ENCODE measurements around the gene SCYGR8. TPM values are rescaled to one million over a fixed set of nuclear protein-coding genes. Genes with fewer than 3 reads are reported as not detected.
A peak's percentile ranks its signal among the peaks of the same experiment; 100 is the strongest.

The SCYGR8 gene
- total and polyA plus RNA-seq, 2 experiments from 2014 or later, result not detected

DNA sequence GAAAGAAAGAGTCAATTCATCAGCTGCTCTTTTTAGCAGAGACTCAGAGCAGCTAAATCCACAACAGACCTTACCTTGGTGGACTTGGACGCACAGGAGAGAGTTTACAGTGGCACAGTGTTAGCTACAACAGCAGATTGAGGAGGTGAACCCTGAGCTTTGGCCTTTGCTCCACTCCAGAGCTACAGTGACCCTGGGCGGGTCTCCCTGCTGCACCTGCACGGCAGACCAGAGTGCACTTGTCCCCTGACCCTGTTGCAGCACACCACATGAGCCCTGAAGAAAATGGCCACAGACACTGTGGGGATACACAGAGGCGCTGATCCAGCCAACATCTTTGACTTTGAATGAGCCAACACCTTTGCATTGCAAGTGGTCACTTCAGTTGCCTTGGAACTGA, 38.8 kb upstream of the SCYGR8 start:
- TF ChIP-seq, protein P1, sequence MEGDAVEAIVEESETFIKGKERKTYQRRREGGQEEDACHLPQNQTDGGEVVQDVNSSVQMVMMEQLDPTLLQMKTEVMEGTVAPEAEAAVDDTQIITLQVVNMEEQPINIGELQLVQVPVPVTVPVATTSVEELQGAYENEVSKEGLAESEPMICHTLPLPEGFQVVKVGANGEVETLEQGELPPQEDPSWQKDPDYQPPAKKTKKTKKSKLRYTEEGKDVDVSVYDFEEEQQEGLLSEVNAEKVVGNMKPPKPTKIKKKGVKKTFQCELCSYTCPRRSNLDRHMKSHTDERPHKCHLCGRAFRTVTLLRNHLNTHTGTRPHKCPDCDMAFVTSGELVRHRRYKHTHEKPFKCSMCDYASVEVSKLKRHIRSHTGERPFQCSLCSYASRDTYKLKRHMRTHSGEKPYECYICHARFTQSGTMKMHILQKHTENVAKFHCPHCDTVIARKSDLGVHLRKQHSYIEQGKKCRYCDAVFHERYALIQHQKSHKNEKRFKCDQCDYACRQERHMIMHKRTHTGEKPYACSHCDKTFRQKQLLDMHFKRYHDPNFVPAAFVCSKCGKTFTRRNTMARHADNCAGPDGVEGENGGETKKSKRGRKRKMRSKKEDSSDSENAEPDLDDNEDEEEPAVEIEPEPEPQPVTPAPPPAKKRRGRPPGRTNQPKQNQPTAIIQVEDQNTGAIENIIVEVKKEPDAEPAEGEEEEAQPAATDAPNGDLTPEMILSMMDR (IDR thresholded peaks at IDR 0.05; ENCODE audit: low read depth, low read length), result no peak
- Histone ChIP-seq H3K4me1 (ENCODE audit: low read depth) (no peaks in the 10 kb centered on the region), H3K27ac (no peak overlapping the region), H3K9me3 (ENCODE audit: low read depth) (no peaks in the 10 kb centered on the region), H3K27me3 (no peaks in the 10 kb centered on the region), H3K36me3 (no peaks in the 10 kb centered on the region), H3K4me3 (no peak overlapping the region)
- DNase-seq (ENCODE audit: low read depth in 1 of 2, low spot score in 1 of 2), result no peak

DNA sequence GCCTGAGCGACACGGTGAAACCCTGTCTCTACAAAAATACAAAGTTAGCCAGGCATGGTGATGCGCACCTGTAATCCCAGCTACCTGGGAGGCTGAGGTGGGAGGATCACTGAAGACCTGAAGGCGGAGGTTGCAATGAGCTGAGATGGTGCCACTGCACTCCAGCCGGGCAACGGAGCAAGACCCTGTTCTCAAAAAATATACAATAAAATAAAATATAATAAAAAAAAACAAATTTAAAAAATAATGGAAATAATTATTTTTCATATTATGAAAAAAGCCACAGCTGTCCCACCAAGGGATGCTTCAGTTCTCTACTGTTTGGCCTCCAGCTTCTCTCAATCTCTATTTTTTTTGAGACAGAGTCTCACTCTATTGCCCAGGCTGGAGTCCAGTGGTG, 38.3 kb upstream of the SCYGR8 start:
- no peak overlapping the region for H3K4me3 ChIP-seq
- DNase-seq (ENCODE audit: low read depth in 1 of 2, low spot score in 1 of 2), result no peak
- no peak overlapping the region for H3K27ac ChIP-seq
- no peaks in the 10 kb centered on the region for H3K36me3 ChIP-seq
- no peaks in the 10 kb centered on the region for H3K9me3 ChIP-seq (ENCODE audit: low read depth)
- no peaks in the 10 kb centered on the region for H3K4me1 ChIP-seq (ENCODE audit: low read depth)
- no peaks in the 10 kb centered on the region for H3K27me3 ChIP-seq
- TF ChIP-seq, protein P1 (IDR thresholded peaks at IDR 0.05; ENCODE audit: low read depth, low read length), result no peak

DNA sequence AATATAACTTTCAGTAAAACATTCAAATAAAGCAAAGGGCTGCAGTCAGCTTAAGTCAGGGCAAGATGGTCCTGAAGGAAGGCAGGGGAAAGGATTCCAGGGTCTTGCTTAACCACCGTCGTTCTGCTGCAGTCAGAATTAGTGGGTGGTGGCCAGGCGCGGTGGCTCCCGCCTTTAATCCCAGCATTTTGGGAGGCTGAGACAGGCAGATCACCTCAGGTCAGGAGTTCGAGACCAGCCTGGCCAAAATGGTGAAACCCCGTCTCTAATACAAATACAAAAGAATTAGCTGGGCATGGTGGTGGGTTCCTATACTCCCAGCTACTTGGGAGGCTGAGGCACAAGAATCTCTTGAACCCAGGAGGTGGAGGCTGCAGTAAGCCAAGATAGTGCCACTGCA, 34.7 kb upstream of the SCYGR8 start:
- Histone ChIP-seq H3K36me3 (no peaks in the 10 kb centered on the region), H3K27me3 (no peaks in the 10 kb centered on the region), H3K9me3 (ENCODE audit: low read depth) (no peaks in the 10 kb centered on the region), H3K4me1 (ENCODE audit: low read depth) (no peaks in the 10 kb centered on the region), H3K27ac (no peak overlapping the region), H3K4me3 (no peak overlapping the region)
- DNase-seq (ENCODE audit: low read depth in 1 of 2, low spot score in 1 of 2), result no peak
- TF ChIP-seq, protein P1 (IDR thresholded peaks at IDR 0.05; ENCODE audit: low read depth, low read length), result no peak

DNA sequence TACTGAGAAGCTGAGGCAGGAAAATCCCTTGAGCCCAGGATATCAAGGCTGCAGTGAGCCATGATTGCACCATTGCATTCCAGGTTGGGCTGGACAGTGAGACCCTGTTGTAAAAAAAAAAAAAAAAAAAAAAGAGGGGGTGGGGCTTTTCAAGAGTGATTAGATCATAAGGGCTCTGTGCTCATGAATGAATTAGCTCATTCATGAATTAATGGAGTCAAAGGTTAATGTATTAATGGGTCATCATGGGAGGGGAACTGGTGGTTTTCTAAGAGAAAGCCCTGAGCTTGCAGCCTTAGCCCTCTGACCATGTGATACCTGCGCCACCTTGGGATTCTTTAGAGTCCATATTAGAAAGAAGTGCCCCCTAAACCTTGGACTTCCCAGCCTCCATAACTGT, 32.4 kb upstream of the SCYGR8 start:
- H3K36me3 ChIP-seq, result no peaks in the 10 kb centered on the region
- DNase-seq (ENCODE audit: low read depth in 1 of 2, low spot score in 1 of 2), result peak in 1 of 2 donors; percentile 32
- H3K27me3 ChIP-seq, result peaks cover 10% of the 10 kb centered on the region
- TF ChIP-seq, protein P1 (IDR thresholded peaks at IDR 0.05; ENCODE audit: low read depth, low read length), result no peak
- no peaks in the 10 kb centered on the region for H3K9me3 ChIP-seq (ENCODE audit: low read depth)
- no peaks in the 10 kb centered on the region for H3K4me1 ChIP-seq (ENCODE audit: low read depth)
- H3K27ac ChIP-seq, result no peak overlapping the region
- no peak overlapping the region for H3K4me3 ChIP-seq

DNA sequence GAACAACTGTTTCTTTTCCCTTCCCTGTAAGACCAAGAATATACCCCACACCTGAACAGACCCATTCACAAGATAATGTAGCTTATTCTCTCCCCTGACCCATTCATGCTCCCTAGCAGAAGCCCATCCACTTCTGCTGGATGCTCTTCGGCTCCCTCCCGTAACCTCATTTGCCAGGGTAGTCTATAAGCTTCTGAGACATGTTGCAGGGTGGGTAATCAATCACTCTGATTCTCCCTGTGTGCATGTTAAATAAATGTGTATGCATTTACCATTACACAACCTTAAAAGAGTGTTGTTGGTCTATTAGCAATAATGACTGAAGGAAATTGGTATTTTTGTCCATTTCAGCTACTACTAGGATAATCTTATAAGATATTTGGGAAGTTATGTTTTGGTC, 29.2 kb upstream of the SCYGR8 start:
- no peak for DNase-seq (ENCODE audit: low read depth in 1 of 2, low spot score in 1 of 2)
- no peaks in the 10 kb centered on the region for H3K4me1 ChIP-seq (ENCODE audit: low read depth)
- H3K36me3 ChIP-seq, result no peaks in the 10 kb centered on the region
- TF ChIP-seq, protein P1 (IDR thresholded peaks at IDR 0.05; ENCODE audit: low read depth, low read length), result no peak
- H3K9me3 ChIP-seq (ENCODE audit: low read depth), result no peaks in the 10 kb centered on the region
- peaks cover 10% of the 10 kb centered on the region for H3K27me3 ChIP-seq
- H3K4me3 ChIP-seq, result no peak overlapping the region
- no peak overlapping the region for H3K27ac ChIP-seq
